B cell (primary cell): Measurements from ENCODE around the gene WNT16.

Experiments used
- EZH2 ChIP-seq: IDR thresholded peaks from 2 replicates; pipeline ENCODE4 v1.6.1; 2012; ENCODE audit warnings: borderline replicate concordance, low read depth, mild to moderate bottlenecking, moderate library complexity, low read length; ENCODE audit not compliant: insufficient read depth, poor library complexity, severe bottlenecking
- TF ChIP-seq, protein P1 (sequence below): fragments of 200-600 bp; IDR thresholded peaks from one replicate; pipeline ENCODE4 v1.8.0; 2022; ENCODE audit warnings: antibody characterized with exemption, mild to moderate bottlenecking

DNA sequence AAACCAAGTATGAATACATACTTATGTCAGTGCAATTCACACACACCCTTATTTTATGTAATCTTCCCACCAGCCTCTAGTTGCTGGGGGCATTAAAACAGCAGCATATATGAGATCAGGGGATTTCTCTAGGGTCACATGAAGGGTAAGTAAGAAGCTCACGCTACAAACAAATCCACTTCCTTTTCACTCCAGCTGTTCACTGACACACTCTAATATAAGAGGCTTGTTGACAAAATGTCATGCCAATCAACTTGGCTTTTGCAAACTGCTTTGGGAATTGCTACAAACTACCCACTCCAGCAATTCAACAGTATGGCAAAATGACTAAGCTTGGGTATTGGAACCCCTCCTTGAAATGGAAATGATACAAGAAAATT is 57.0 kb downstream of the WNT16 start:
- TF ChIP-seq, protein P1, sequence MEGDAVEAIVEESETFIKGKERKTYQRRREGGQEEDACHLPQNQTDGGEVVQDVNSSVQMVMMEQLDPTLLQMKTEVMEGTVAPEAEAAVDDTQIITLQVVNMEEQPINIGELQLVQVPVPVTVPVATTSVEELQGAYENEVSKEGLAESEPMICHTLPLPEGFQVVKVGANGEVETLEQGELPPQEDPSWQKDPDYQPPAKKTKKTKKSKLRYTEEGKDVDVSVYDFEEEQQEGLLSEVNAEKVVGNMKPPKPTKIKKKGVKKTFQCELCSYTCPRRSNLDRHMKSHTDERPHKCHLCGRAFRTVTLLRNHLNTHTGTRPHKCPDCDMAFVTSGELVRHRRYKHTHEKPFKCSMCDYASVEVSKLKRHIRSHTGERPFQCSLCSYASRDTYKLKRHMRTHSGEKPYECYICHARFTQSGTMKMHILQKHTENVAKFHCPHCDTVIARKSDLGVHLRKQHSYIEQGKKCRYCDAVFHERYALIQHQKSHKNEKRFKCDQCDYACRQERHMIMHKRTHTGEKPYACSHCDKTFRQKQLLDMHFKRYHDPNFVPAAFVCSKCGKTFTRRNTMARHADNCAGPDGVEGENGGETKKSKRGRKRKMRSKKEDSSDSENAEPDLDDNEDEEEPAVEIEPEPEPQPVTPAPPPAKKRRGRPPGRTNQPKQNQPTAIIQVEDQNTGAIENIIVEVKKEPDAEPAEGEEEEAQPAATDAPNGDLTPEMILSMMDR, result no peak
- TF ChIP-seq EZH2, result no peak
